ENCODE data around the gene RSPH10B.
"Not testable (repeated sequence)": the region's sequence is repeated elsewhere in the genome, so short reads cannot be mapped to it uniquely, and the experiment has no call there.

Gene RSPH10B

DNA sequence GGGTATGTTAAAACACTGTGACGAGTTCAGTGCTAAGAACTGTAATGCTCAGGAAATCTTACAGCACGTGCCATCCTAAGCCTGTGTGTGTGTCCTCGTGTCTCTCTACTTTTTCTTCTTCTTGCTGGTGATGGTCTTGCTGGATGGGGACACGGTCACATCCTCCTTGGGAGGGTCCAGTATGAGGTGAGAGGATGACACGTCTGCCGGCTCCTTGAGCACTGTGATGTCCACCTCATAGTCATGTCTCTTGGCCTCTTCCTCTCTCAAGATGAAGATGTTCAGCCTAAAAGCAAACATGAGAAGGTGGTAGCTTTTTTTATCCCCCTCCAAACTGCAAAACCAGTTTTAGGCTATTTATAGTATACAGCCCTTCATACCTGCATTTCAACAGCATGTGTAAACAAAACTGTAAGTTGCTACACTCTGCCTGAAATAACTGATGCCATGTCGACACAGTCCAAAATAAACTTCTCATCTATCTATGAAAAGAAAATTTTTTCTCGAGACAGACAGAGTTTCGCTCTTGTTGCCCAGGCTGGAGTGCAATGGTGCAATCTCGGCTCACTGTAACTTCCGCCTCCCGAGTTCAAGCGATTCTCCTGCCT lies 44.1 kb downstream of the RSPH10B start:
- DNase-seq: not testable (repeated sequence)

DNA sequence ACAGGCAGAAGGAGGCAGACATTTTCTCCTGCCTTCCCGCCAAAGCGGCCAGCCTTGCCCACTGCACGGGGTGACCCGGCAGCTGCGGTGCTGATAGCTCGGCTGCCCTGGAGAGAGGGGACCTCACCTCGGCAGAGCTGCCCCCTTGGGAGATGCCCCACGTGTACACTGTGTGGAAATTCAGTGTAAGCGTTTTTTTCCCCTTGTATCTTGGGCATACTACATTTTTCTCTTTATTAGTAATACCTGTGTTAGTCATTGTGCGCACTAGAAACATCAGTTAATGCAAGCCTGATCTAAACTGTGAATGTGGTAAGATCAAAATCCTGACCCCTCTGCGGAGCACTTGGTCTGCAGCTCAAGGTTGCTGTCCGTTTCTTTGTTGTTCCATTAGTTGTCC lies 45.9 kb downstream of the RSPH10B start:
- not testable (repeated sequence) for DNase-seq

DNA sequence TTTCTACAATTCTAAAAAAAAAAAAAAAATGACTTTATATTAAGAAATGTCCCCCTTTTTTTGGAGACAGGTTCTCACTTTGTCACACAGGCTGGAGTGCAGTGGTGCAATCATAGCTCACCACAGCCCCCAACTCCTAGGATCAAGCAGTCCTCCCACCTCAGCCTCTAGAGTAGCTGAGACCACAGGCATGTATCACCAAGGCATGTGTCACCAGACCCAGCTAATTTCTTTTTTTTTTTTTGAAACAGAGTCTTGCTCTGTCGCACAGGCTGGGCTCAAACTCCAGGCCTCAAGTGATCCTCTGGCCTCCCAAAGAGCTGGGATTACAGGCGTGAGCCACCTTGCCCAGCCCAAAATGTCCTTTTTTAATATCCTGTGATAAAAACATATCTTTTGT lies 46.3 kb downstream of the RSPH10B start:
- not testable (repeated sequence) for DNase-seq

- DNase-seq: not testable (repeated sequence)
These were observed 54.0 kb downstream of the RSPH10B start for GRCh38 chr7:5916529-5916928.

DNA sequence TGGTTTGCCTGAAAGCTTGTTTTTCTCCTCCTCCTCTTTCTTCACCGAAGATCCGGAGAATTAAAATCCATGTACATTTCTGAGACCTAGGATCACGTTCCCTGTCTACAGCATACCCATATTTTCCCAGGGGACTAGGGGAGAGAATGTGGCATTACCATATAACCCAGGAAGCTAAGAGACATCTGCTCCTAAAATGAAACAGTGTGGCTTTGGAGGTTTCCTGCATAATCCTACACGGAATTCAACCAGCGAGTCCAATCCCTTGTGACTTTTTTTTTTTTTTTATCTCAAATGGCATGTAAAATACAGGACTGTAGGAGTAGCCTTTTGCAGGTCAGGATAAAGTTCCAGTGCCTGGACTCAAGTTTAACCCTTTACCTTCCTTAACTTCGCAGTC lies 61.7 kb downstream of the RSPH10B start:
- not testable (repeated sequence) for DNase-seq

- not testable (repeated sequence) for DNase-seq
These were observed 65.8 kb downstream of the RSPH10B start for GRCh38 chr7:5904726-5905125.

GRCh38 chr7:5903002-5903401 lies 67.5 kb downstream of the RSPH10B start:
- DNase-seq: not testable (repeated sequence)

GRCh38 chr7:5898480-5899224 lies 71.8 kb downstream of the RSPH10B start, which contains the start of gene CCZ1:
CCZ1 (plus strand) TSS chr7:5898733; CDS start chr7:5898800, 67 bp downstream.
- DNase-seq: peak; percentile 58

GRCh38 chr7:5897369-5897919 lies 73.0 kb downstream of the RSPH10B start:
- peak; percentile 19 for DNase-seq

DNA sequence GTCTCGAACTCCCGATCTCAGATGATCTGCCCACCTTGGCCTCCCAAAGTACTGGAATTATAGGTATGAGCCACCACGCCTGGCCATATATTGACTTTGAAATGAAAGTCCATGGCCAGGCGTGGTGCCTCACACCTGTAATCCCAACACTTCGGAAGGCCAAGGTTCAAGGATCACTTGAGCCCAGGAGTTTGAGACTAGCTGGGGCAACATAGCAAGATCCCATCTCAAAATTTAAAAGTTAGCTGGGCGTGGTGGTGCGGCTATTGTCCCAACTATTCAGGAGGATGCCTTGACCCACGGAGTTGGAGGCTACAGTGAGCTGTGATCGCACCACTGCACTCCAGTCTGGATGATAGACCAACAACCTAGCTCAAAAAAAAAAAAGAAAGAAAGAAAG lies 78.0 kb downstream of the RSPH10B start:
- no peak for DNase-seq

DNA sequence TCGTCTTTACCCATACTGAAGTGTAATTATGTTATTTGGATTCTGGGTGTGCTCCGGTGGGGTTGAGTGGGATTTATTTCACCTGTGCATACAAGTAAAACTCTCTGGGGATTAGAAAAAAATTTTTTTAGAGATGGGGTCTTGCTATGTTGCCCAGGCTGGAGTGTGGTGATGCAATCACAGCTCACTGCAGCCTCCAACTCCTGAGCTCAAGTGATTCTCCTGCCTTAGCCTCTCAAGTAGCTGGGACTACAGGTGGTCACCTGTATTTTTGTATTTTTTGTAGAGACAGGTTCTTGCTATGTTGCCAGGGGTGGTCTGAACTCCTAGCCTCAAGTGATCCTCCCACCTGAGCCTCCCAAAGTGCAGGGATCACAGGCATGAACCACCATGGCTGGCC lies 80.2 kb downstream of the RSPH10B start:
- not testable (repeated sequence) for DNase-seq

DNA sequence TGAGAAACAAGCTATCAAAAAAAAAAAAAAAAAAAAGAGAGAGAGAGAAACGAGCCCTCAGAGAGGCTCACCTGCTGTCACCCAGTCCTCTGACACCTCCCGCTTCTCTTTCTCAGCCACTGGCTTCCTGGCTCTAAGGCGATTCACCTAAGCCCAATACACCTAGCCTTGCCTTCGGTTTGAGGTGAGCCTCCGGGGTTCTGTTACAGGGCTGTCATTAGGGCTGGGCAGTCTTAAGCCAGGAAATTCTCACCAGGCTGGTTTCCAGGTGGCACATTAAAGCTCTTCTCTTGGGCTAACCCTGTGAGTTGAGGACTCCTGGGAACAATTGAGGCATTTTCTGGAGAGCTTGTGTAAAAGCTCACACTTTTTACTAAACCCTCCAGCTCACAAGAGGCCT lies 82.5 kb downstream of the RSPH10B start:
- not testable (repeated sequence) for DNase-seq

DNA sequence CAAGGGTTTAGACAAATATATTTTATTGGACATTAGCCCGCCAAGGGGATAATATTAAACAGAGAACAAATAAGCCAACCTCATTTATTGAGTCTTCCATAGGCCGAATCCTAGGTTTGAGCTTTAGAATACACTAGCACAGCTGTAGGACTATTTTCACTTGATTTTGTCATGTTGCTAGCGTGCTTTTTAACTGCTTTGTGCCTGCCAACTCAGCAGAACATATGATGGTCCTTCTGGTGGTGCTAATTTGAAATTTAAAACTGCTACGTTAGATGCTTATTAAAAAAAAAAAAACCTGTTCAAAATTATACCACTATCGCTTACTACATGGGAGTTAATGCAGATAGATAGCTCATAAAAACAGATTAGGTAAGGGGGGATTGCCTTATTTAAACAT lies 86.1 kb downstream of the RSPH10B start:
- not testable (repeated sequence) for DNase-seq

DNA sequence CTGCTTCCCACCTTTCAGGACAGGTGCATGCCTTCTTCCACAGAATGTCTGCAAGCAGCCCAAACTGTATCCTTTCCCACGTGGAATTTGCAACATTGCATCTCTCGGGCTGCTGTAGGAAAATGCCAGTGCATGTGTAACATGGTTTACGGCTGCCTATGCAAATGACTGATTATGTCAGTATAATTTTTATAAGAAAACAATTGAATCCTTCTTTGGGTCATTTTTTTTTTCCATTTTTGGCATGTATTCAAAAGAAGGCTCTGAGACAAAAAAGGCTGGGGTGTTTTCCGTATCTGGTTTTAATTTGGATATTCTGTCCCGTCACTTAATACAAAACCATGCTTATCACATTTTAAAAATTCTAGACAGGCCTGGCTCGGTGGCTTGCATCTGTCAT lies 90.4 kb downstream of the RSPH10B start:
- DNase-seq: not testable (repeated sequence)

GRCh38 chr7:5879591-5879990 lies 90.9 kb downstream of the RSPH10B start:
- DNase-seq: not testable (repeated sequence)

Measured in COR-L47 (cell line).